ENCODE data around the gene FREM1. TPM values are rescaled to one million over a fixed set of nuclear protein-coding genes. Genes with fewer than 3 reads are reported as not detected.

Gene FREM1
- total and polyA plus RNA-seq, 2 experiments from 2014 or later, result 0.78 to 3.1 TPM

GRCh38 chr9:14783358-14783757 lies 126.9 kb downstream of the FREM1 start:
- Histone ChIP-seq H3K36me3 (ENCODE audit: insufficient read depth) (no peaks in the 10 kb centered on the region), H2AFZ (no peak overlapping the region), H3K9me2 (ENCODE audit: insufficient read depth) (peaks cover 11% of the 10 kb centered on the region; the same call in 1 of the 2 replicates), H3K79me2 (replicated peaks; ENCODE audit: insufficient read depth) (no peaks in the 10 kb centered on the region), H3K27me3 (ENCODE audit: insufficient read depth) (no peaks in the 10 kb centered on the region), H4K20me1 (replicated peaks; ENCODE audit: insufficient read depth) (no peaks in the 10 kb centered on the region), H3F3A (replicated peaks; ENCODE audit: low read depth) (no peaks in the 10 kb centered on the region), H3K4me1 (ENCODE audit: insufficient read depth) (no peaks in the 10 kb centered on the region), H3K4me3 (no peak overlapping the region), H3K4me2 (no peak overlapping the region), H3K27ac (ENCODE audit: low read depth) (no peak overlapping the region)
- ATAC-seq (no peak), DNase-seq (ENCODE audit: low spot score) (no peak)
- Mint-ChIP-seq H3K4me1 (peaks cover 9% of the 10 kb centered on the region), H3K4me3 (no peak overlapping the region), H3K27ac (no peak overlapping the region), H3K27me3 (ENCODE audit: insufficient read depth, low read depth, poor library complexity) (no peaks in the 10 kb centered on the region), H3K9me3 (no peaks in the 10 kb centered on the region), H3K36me3 (ENCODE audit: low read depth) (no peaks in the 10 kb centered on the region)
- TF ChIP-seq CTCF (conservative IDR thresholded peaks at IDR 0.05; ENCODE audit: low read depth in 2 of 2), result no peak
- no peak for TF ChIP-seq ZNF114 (CRISPR knock-in tag; IDR thresholded peaks at IDR 0.05)
- TF ChIP-seq NANOG (IDR thresholded peaks at IDR 0.05; ENCODE audit: borderline replicate concordance), result no peak
- TF ChIP-seq JUNB (IDR thresholded peaks at IDR 0.05; ENCODE audit: unreplicated experiment), result no peak
- TF ChIP-seq CREB1 (CRISPR knock-in tag; IDR thresholded peaks at IDR 0.05; ENCODE audit: low read depth), result no peak
- TF ChIP-seq ETS1 (IDR thresholded peaks at IDR 0.05), result no peak
- no peak for TF ChIP-seq STAT1 (IDR thresholded peaks at IDR 0.05; ENCODE audit: unreplicated experiment)
- TF ChIP-seq EZH2 (IDR thresholded peaks at IDR 0.05; ENCODE audit: low read depth, unreplicated experiment), result no peak
- no peak for TF ChIP-seq POLR2AphosphoS5 (IDR thresholded peaks at IDR 0.05; ENCODE audit: low read depth)
- TF ChIP-seq ZNF331 (CRISPR knock-in tag; IDR thresholded peaks at IDR 0.05; ENCODE audit: low read depth), result no peak
- TF ChIP-seq REST (IDR thresholded peaks at IDR 0.05; ENCODE audit: unreplicated experiment), result no peak
